GM19239 (cell line): ENCODE data around the gene OR9Q2.
"Not testable (repeated sequence)": the region's sequence is repeated elsewhere in the genome, so short reads cannot be mapped to it uniquely, and the experiment has no call there.

Experiments used
- DNase-seq: peaks from one replicate; pipeline ENCODE4 v3.0.0; 2011; ENCODE audit warnings: low spot score; ENCODE audit not compliant: insufficient read length
- FAIRE-seq: peaks from 2 replicates; lab custom pipeline; 2011; peaks lifted over from hg19 to GRCh38; lab: Jason Lieb, UNC

OR9Q2 gene, protein sequence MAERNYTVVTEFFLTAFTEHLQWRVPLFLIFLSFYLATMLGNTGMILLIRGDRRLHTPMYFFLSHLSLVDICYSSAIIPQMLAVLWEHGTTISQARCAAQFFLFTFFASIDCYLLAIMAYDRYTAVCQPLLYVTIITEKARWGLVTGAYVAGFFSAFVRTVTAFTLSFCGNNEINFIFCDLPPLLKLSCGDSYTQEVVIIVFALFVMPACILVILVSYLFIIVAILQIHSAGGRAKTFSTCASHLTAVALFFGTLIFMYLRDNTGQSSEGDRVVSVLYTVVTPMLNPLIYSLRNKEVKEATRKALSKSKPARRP

DNA sequence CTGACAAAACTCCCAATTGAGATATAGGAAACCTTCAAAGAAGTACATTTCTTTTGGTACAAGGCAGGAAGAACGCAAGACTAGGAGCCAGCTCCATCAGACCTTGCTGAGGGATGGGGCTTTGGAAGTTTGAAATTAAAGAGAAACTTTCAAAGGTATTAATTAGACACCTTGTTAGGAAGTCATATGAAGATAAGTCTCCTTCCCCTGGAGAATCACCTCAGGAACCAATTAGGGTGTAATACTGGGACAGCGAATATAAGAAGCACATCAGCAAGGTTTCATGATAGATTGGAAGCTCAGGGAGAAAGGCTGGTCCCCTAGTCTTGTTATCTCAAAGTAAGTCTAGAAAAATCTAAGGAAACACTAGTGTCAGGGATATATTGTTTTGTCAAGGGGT is at the start of gene OR9Q2:
Gene OR9Q2, plus strand, starts transcription at position 301 of the 400 bp plus-strand sequence. CDS start 1,421 bp downstream, outside the sequence.
- DNase-seq = no peak
- no peak for FAIRE-seq

DNA sequence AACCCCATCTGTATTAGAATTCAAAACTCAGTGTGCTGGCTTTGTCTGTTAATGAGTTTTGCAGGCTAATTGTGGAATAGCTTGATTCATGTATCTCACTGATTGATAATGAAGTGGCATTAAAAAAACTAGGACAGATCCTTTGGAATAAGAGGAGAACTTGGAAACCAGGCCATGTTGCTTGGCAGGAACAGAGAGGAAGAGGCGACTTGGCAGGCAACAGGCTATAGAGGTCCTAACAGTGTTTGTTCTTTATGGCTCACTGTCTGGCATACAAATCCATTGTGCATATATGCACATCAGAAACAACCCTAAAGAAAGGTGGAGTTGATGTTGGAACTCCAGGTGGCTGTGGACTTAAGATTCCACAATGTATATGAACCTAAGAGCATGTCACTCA is 46.1 kb upstream of the OR9Q2 start:
- FAIRE-seq (no peak), DNase-seq (no peak)

DNA sequence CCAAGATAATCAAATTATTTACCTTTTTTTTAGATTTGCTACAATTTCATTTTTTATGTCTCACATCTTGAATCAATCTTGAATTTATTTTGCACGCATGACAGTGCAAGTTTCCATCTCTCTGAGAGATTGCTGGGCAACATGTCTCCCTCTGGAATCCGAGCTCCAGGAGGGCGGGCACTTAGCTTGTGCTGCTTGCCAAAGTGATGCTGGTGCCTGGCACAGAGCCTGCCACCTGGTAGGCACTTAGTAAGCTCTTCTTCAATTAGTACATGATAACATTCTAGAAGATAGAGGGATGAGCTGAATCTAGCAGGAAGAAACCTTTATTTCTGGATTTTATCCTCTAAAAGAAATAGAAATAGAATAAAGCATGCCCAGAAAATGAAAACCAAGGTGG is 36.1 kb upstream of the OR9Q2 start:
- FAIRE-seq (no peak), DNase-seq (no peak)

DNA sequence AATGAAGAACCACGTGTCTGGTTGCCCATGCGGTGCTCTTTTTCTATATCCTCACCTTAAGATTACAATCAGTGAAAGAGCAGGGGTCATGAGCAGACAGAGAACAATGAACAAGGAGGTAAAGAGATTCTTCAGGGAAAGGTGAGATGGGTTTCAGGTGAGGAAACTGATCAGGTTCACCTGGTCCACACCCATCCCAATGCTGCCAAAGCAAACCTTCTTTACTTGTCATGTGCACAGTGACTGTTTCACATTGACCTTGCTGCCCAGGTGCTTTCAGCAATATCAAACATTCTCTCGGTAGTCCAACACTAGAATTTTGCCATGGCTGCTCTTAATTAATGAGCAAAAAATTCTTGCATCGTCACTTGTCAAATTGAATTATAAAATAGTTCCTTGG is 24.5 kb upstream of the OR9Q2 start:
- DNase-seq (no peak), FAIRE-seq (no peak)

DNA sequence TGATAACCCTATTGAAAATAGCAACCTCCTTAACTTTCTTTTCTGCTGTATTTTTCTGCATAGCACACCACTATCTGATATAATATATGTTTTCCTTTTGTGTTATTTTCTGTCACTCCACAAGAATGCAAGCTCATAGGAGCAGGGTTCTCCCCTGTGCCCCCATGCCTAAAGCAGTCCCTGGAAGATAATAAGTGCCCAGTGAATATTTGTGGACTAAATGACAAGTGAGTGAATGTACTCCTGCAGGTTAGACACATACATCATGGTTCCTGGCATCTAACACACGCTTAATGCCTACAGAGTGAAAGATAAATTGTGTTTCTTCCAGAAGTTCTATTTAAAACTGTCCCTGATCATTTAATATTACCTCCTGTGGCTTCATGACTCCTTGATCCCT is 23.9 kb upstream of the OR9Q2 start:
- FAIRE-seq (no peak), DNase-seq (no peak)

DNA sequence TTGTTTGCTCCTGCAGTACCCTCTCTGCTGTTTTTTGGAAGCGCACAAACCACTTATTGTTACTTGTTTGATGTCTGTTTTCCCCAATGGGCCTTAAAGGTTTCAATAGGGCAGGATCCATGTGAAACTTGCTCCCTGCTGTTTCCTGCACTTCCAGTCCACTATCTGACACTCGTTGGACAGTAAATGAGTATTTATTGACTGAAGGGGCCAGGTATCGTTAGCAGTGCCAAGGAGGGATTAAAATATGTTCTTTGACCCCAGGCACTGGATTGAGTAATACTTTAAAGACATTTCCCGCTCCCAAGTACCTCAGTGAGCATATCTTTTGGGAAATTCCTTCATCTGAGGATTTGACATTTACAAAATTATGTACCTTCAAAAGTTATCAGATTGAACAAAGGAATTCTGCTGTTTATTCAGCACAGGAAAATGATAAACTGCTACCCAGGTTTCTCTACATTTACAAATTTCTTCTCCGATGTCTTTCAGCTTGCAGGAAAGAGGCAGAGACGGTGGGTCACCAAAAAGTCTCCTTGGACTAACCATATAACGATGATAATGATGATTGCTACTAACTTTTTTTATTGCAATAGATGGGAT is 23.3 kb upstream of the OR9Q2 start:
- FAIRE-seq (no peak), DNase-seq (no peak)

DNA sequence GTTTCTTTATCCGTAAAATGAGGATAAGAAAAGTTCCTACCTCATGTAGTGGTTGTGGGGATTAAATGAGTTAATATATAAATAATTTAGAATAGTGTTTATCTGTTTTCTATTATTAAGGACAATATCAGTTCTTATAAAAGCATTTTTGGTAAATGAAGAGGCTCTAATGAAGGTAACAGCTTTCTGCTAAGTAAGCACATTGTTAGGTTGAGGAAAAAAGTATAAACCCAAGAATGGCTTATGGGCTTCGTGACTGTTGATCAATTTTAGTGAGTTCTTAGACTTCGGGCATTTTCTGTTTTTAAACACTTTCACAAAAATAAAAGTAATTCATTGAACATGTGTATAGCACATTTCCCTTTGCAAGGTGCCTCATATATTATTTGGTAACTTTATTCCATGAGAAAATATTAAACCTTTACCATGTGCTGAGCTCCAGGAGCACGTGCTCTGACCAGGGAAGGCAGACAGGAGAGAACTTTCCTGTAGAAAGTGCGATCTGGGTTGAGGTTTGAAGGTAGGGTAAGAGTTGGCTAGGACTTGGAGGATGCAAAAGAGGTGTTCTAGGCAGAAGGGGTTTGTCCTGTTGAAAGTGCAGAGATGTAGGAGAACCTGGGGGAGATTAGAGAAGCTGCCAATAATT is 11.3 kb upstream of the OR9Q2 start:
- DNase-seq (no peak), FAIRE-seq (no peak)

DNA sequence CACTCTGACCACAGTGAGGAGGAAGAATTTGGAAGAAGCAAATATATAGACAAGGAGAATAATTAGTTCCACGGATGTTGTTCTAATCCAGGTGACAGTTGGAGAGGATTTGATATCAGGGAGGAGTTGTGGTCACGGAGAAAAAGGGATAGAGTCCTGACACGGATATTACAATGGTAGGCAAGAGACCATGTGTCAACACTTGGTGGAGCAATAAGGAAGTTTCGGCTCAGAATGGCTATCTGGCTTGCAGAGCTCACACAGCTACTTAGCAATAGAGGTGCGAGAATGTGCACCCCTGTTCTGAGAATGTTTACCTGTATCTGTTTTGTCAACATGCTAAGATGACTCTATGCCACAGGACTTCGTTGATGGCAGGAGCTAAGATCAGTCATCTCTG is 10.4 kb upstream of the OR9Q2 start:
- DNase-seq (no peak), FAIRE-seq (no peak)

DNA sequence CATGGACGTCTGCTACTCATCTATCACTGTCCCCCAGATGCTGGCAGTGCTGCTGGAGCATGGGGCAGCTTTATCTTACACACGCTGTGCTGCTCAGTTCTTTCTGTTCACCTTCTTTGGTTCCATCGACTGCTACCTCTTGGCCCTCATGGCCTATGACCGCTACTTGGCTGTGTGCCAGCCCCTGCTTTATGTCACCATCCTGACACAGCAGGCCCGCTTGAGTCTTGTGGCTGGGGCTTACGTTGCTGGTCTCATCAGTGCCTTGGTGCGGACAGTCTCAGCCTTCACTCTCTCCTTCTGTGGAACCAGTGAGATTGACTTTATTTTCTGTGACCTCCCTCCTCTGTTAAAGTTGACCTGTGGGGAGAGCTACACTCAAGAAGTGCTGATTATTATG is 9.2 kb upstream of the OR9Q2 start:
- DNase-seq (no peak), FAIRE-seq (no peak)

DNA sequence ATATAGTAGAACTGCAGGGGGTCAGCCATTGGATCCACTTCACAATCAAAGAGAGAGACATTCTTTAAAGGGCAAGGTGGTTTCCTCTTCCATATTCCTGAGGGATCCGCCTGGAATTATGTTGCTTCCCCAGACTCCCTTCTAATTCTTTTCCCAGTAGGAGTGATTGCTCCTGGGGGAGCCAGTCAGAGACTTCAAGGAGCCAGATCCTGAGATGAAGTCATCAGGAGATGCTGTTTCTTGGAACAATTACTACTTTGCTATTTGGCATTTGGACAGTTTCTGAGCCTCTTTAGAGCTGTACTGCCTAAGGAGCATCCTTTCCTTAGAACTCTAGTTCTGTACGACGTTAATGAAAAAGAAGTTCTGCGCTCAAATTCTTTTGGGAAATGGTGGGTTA is 1.9 kb upstream of the OR9Q2 start:
- DNase-seq (no peak), FAIRE-seq (no peak)

DNA sequence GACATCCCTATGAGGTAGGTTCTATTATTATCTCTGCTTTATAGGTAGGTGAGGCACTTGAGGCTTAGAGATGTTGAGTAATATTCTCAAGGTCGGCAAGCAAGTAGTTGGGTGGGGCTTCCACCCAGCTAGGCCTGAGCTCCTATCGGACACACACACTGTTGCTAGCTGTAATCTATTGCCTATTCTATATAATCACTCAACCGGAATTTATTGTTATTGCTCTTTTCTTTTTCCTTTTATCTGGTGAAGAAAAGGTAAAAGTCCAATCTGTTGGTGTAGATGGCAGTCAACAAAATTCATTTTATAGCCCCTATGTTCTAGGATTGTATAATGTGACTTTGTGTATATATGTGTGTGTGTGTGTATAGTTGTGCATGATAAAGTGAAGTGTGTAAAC is 3.4 kb downstream of the OR9Q2 start:
- DNase-seq = no peak
- FAIRE-seq = no peak

DNA sequence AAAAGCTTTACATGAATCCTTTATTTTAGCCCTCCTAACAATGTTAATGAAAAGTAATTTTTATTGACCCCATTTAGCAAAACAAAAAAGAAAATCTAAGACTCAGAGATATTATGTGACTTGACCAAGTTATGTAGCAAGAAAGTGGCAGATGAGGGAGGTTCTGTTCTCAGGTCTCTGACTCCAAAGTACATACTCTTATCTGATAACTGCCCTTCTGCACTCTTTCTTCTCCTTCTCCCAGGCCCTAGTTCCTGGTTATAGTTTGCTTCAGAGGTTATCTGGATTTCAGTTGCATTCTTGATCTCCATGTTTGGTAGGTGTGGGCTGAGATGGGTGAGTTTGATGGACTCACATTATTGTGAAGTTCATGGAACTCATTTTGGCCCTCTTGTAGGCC is 4.5 kb downstream of the OR9Q2 start:
- DNase-seq (no peak), FAIRE-seq (no peak)

DNA sequence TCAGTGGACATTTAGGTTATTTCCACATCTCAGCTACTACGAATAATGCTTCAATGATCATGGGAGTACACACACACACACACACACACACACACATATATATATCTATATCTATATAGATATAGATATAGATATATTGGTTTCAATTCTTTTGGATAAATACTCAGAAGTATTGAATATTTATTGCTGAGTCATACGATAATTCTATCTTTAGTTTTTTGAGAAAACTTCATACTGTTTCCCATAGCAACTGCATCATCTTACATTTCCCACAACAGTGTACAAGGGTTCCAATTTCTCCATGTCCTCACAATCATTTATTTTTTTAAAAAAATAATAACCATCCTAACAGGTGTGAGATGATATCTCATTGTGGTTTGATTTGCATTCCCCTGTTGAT is 7.1 kb downstream of the OR9Q2 start:
- no peak for FAIRE-seq
- DNase-seq = no peak

DNA sequence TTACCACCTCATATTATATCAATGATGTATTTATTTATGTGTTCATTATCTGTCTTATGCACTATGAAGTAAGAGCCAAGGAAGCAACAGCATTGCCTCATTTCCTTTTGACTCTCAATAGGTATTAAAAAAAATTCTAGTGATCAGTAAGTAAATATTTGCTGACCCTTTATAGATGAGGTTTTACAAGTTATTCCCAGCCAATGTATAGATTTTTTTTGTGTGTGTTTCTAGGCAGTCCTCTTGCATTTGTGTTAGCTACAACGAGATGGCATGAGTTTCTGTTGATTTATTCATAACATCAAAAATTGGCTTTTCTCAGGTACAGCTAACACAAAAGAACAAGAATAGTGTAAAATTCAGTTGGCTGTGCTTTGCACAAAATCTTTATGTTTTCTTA is 10.4 kb downstream of the OR9Q2 start:
- DNase-seq (no peak), FAIRE-seq (no peak)

DNA sequence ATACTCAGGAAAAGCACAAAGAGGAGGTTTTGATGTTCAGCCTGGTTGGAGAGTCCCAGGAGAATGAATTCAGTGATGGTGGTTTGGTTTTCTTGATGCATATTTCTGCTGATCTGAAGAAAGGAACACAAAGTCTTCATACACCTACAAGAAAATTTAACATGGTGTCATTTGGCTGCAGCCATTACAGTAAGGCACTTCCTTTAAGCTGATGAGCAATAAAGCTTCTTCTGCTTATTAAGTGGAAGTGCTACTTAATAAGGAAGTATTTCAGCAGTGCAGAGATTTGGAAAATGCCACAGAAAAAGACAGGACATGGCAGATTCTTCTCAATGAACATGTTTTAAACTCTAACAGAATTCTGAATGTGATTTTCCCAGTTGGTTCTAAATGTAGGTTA is 15.2 kb downstream of the OR9Q2 start, which contains the start of gene OR1S2:
Gene OR1S2, minus strand, starts transcription at position 101 of the 400 bp plus-strand sequence. Its CDS starts 0 bp downstream, at position 101.
- no peak for FAIRE-seq

DNA sequence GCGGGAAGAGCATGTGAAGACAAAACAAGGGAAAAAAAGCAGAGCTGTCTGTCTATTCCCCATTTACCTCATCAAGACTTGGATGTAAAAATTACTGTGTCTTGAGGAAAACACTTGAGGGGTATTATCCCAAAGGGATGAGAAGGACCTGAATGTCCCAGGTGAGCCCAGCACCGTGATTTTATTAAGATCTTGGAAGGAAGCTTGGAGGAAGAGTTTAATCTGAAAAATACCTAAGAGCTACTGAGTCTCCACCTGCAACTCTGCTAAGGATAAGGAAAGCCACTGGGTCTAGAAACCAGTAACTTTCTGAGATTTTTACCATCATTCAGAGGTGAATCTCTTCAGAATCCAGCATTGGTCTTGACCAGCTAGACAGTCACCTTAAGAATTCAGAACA is 23.6 kb downstream of the OR9Q2 start, which contains the start of gene OR1S1:
Gene OR1S1, plus strand, starts transcription at position 301 of the 400 bp plus-strand sequence.
- FAIRE-seq, DNase-seq: not testable (repeated sequence)

More for the DNA sequence above, 15.2 kb downstream of the OR9Q2 start, which contains the start of gene OR1S2:
- DNase-seq = no peak

DNA sequence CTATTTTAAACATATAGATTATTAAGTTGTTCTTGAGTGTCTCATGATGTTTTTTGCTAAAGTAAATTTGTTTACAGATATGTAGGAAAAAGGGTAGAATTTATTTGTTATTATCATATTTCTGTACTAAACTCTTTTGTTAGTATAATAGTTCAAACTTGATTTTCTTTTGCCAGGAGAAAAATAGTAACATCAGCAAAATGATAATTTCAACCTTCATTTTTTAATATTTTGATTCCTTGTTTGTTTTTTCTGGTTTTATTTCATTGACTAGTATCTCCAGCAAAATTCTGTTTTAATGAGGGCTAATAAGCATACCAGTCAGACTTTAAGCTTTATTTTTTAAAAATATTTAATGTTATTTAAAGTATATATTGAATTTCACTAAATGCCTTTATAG is 27.6 kb downstream of the OR9Q2 start:
- no peak for FAIRE-seq
- DNase-seq = no peak

DNA sequence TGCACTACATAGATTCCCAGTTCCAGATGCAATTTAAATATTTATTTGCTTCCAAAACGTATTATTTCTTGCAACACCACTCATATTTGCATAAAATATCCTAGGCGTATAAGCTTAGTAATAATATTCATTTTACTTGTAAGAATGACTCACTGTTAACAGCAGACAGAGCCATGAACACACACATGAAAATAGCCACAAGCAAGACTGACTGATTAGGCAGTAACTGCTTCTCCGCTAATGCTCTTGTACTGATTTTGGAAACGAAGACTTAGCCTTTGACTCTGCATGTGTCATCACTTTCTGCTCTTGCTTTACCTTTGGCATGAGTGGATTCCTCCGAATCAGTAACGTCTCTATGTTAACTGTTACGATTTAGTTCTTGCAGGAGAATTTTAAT is 33.9 kb downstream of the OR9Q2 start:
- FAIRE-seq (no peak), DNase-seq (no peak)

DNA sequence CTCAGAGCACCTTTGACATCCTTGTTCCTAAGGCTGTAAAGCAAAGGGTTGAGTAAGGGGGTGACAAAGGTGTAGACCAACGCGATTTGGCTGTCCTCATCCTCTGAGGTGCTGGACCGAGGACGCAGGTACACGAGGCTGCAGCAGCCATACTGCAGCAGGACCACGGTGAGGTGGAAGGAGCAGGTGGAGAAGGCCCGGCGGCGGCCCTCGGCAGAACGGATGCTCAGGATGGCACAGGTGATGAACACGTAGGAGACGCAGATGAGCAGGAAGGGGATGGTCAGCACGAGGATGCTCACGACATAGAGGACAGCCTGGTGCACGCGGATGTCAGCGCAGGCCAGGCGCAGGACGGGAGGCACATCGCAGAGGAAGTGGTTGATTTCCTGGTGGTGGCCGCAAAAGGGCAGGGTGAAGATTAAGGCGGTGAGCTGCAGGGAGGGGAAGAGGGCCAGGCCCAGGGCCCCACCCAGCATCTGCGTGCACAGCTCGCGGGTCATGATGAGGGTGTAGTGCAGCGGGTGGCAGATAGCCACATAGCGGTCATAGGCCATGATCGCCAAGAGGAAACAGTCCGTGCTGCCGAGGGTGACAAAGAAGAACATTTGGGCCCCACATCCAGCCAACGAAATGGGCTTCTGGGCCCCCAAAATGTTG is 39.2 kb downstream of the OR9Q2 start:
- no peak for FAIRE-seq
- DNase-seq = no peak
